HepG2 (cell line): ENCODE data around the gene GPX5. TPM values are rescaled to one million over a fixed set of nuclear protein-coding genes. Genes with fewer than 3 reads are reported as not detected.

Experiments used
- ARID5B ChIP-seq: IDR thresholded peaks from 2 replicates; pipeline ENCODE4 v1.4.0; 2020; ENCODE audit warnings: mild to moderate bottlenecking, missing genetic modification reagents
- BCL6 ChIP-seq: IDR thresholded peaks from 2 replicates; pipeline ENCODE4 v1.6.1; 2016; ENCODE audit warnings: missing genetic modification reagents, missing compliant biosample characterization
- CENPX ChIP-seq: sonication (generic); formaldehyde crosslinking; IDR thresholded peaks from 2 replicates; pipeline ENCODE4 v1.9.0; 2021; ENCODE audit warnings: mild to moderate bottlenecking, missing genetic modification reagents, moderate library complexity
- EP300 ChIP-seq, 3 experiments: sonication (generic) in 1 of 3; formaldehyde crosslinking in 1 of 3; IDR thresholded peaks; 2 replicates each; pipeline versions ENCODE4 v1.5.1 to v1.6.1; 2011 to 2020; ENCODE audit warnings: low read depth in 2 of 3, low read length in 2 of 3, borderline replicate concordance in 1 of 3, improper control_type of control experiment in 1 of 3, mild to moderate bottlenecking in 1 of 3, missing genetic modification reagents in 1 of 3, moderate library complexity in 1 of 3
- KLF16 ChIP-seq, 2 experiments: sonication (generic) in 1 of 2; formaldehyde crosslinking in 1 of 2; IDR thresholded peaks; 2 replicates each; pipeline versions ENCODE4 v1.6.1 to v1.8.0; 2016 to 2023; ENCODE audit warnings: missing genetic modification reagents in 2 of 2, missing compliant biosample characterization in 1 of 2
- LBX2 ChIP-seq: sonication (generic); formaldehyde crosslinking; IDR thresholded peaks from 2 replicates; pipeline ENCODE4 v1.5.0; 2020; ENCODE audit warnings: missing genetic modification reagents, mild to moderate bottlenecking, borderline replicate concordance
- MLX ChIP-seq: IDR thresholded peaks from 2 replicates; pipeline ENCODE4 v1.6.1; 2016
- MTF2 ChIP-seq: sonication (generic); formaldehyde crosslinking; IDR thresholded peaks from 2 replicates; pipeline ENCODE4 v1.5.0; 2020; ENCODE audit warnings: missing genetic modification reagents, borderline replicate concordance
- NCOA2 ChIP-seq: sonication (generic); formaldehyde crosslinking; IDR thresholded peaks from 2 replicates; pipeline ENCODE4 v1.8.0; 2022; ENCODE audit warnings: inconsistent platforms
- RXRB ChIP-seq: IDR thresholded peaks from 2 replicates; pipeline ENCODE4 v1.6.1; 2016; ENCODE audit warnings: borderline replicate concordance, missing genetic modification reagents, missing compliant biosample characterization
- TCF7 ChIP-seq: sonication (generic); IDR thresholded peaks from 2 replicates; pipeline ENCODE4 v1.6.1; 2016; ENCODE audit warnings: antibody characterized with exemption, low read depth
- THAP7 ChIP-seq: sonication (generic); formaldehyde crosslinking; IDR thresholded peaks from 2 replicates; pipeline ENCODE4 v1.8.1; 2023; ENCODE audit warnings: mild to moderate bottlenecking, missing genetic modification reagents
- THAP9 ChIP-seq: sonication (generic); formaldehyde crosslinking; IDR thresholded peaks from 2 replicates; pipeline ENCODE4; 2020; ENCODE audit warnings: missing genetic modification reagents, mild to moderate bottlenecking, borderline replicate concordance
- ZBTB10 ChIP-seq: sonication (generic); formaldehyde crosslinking; IDR thresholded peaks from 2 replicates; pipeline ENCODE4 v1.4.0; 2020; ENCODE audit warnings: missing genetic modification reagents, borderline replicate concordance
- ZMYM4 ChIP-seq: sonication (generic); formaldehyde crosslinking; IDR thresholded peaks from 2 replicates; pipeline ENCODE4 v1.8.1; 2023; ENCODE audit warnings: mild to moderate bottlenecking, missing genetic modification reagents
- ZNF143 ChIP-seq: sonication (generic); formaldehyde crosslinking; IDR thresholded peaks from 2 replicates; pipeline ENCODE4 v1.4.0; 2020; ENCODE audit warnings: missing genetic modification reagents
- polyA plus RNA-seq, 8 experiments: library from polyadenylated mRNA; depleted of rRNA in 3 of 8; stranded (reverse) in 7 of 8; unstranded in 1 of 8; fragments of >200 nt; fragmentation: Illumina TruSeq in 4 of 8; extraction: Trizol in 4 of 8; gene quantifications; 2 replicates each; pipeline versions ENCODE4 v1.2.1 to v1.2.3, GENCODE V29; 2011 to 2016; ENCODE audit warnings: low read depth in 4 of 8, missing spikeins in 1 of 8, mixed read lengths in 1 of 8; ENCODE audit not compliant: insufficient read depth in 1 of 8
- total RNA-seq, 5 experiments: library from RNA; depleted of rRNA; stranded (reverse); fragments of >200 nt; fragmentation: Illumina TruSeq; extraction: Trizol; gene quantifications; 2 replicates each; pipeline ENCODE4 v1.2.3, GENCODE V29; 2016; ENCODE audit warnings: low read depth in 1 of 5

GPX5 gene
- total and polyA plus RNA-seq, 2 of the 13 experiments (the other 11 are each of a cell fraction or from before 2014, with no cell fraction given): not detected

- peak in 1 of 2 experiments; percentile 70; a peak in 2 of 4 replicates for TF ChIP-seq EP300 (IDR thresholded peaks at IDR 0.05; ENCODE audit: low read depth in 2 of 2, low read length in 2 of 2)
- TF ChIP-seq EP300 (CRISPR knock-in tag; IDR thresholded peaks at IDR 0.05; ENCODE audit: borderline replicate concordance): peak; percentile 41; the same call in 1 of the 2 replicates
- peak; percentile 38; the same call in 1 of the 2 replicates for TF ChIP-seq BCL6 (CRISPR knock-in tag)
- no peak for TF ChIP-seq LBX2 (CRISPR knock-in tag)
- no peak for TF ChIP-seq CENPX (CRISPR knock-in tag)
- no peak for TF ChIP-seq THAP9 (CRISPR knock-in tag)
- no peak for TF ChIP-seq ZNF143 (CRISPR knock-in tag)
- TF ChIP-seq ZMYM4 (CRISPR knock-in tag): 0 out of 2 replicates have a peak, but pooled peaks have one; percentile 17
- peak; percentile 46; the same call in 1 of the 2 replicates for TF ChIP-seq NCOA2 (CRISPR knock-in tag)
- no peak for TF ChIP-seq ZBTB10
- peak; percentile 94 for TF ChIP-seq MLX (CRISPR knock-in tag)
- TF ChIP-seq KLF16 (CRISPR knock-in tag; IDR thresholded peaks at IDR 0.05): no peak
- no peak for TF ChIP-seq THAP7 (CRISPR knock-in tag)
- TF ChIP-seq RXRB (CRISPR knock-in tag): peak; percentile 57; the same call in 1 of the 2 replicates
- TF ChIP-seq MTF2 (CRISPR knock-in tag): no peak
- TF ChIP-seq ARID5B: peak; percentile 70
- 0 out of 2 replicates have a peak, but pooled peaks have one; percentile 7 for TF ChIP-seq TCF7
Observed at GRCh38 chr6:28565823-28566526, 40.3 kb downstream of the GPX5 start (continued).
